Keratinocyte (primary cell): ENCODE results near the gene ATP12A. TPM values are rescaled to one million over a fixed set of nuclear protein-coding genes. Genes with fewer than 3 reads are reported as not detected.

Source experiments
- DNase-seq: peaks from one replicate; pipeline ENCODE4 v3.0.0-alpha.2; 2011; ENCODE audit warnings: low read depth, missing footprints, low spot score
- FAIRE-seq: peaks from 2 replicates; lab custom pipeline; 2011; peaks lifted over from hg19 to GRCh38; lab: Jason Lieb, UNC
- H2AFZ ChIP-seq: 2 replicates; pipeline ENCODE4 v1.6.0; 2012; ENCODE audit warnings: low read length, control low read depth, inconsistent platforms; ENCODE audit not compliant: control insufficient read depth
- H3K27ac ChIP-seq: 2 replicates; pipeline ENCODE4 v1.5.1; 2011; ENCODE audit warnings: low read length; ENCODE audit not compliant: control insufficient read depth, insufficient read depth
- H3K27me3 ChIP-seq: 3 replicates; pipeline ENCODE4 v1.6.0; 2011; ENCODE audit warnings: low read length; ENCODE audit not compliant: control insufficient read depth, insufficient read depth; ENCODE audit errors: extremely low read depth
- H3K36me3 ChIP-seq, 2 experiments: 2 replicates in 1 of 2; 3 replicates in 1 of 2; pipeline ENCODE4 v1.5.1; 2011; ENCODE audit warnings: low read length in 2 of 2, mild to moderate bottlenecking in 1 of 2; ENCODE audit not compliant: control insufficient read depth in 2 of 2, insufficient read depth in 2 of 2; ENCODE audit errors: extremely low read depth in 1 of 2
- H3K4me1 ChIP-seq: 3 replicates; pipeline ENCODE4 v1.5.1; 2011; ENCODE audit warnings: low read length; ENCODE audit not compliant: control insufficient read depth, insufficient read depth; ENCODE audit errors: extremely low read depth
- H3K4me2 ChIP-seq: 3 replicates; pipeline ENCODE4 v1.6.0; 2011; ENCODE audit warnings: low read depth, low read length; ENCODE audit not compliant: control insufficient read depth, insufficient read depth; ENCODE audit errors: extremely low read depth
- H3K4me3 ChIP-seq, 3 experiments: fragments of 200-600 bp in 1 of 3; sonication (generic) in 1 of 3; 2 replicates in 2 of 3; 3 replicates in 1 of 3; pipeline ENCODE4 v1.5.1; 2011 to 2016; ENCODE audit warnings: low read length in 3 of 3, mild to moderate bottlenecking in 3 of 3, control low read depth in 2 of 3, inconsistent platforms in 1 of 3, low read depth in 1 of 3, mixed read lengths in 1 of 3, mixed run types in 1 of 3, moderate library complexity in 1 of 3; ENCODE audit not compliant: control insufficient read depth in 2 of 3, insufficient read depth in 2 of 3; ENCODE audit errors: extremely low read depth in 1 of 3
- H3K79me2 ChIP-seq: 2 replicates; pipeline ENCODE4 v1.6.0; 2012; ENCODE audit warnings: low read length; ENCODE audit not compliant: control insufficient read depth, insufficient read depth
- H3K9ac ChIP-seq: 3 replicates; pipeline ENCODE4 v1.6.0; 2011; ENCODE audit warnings: low read length; ENCODE audit not compliant: control insufficient read depth, insufficient read depth; ENCODE audit errors: extremely low read depth
- H3K9me1 ChIP-seq: 3 replicates; pipeline ENCODE4 v1.6.0; 2011; ENCODE audit warnings: low read length; ENCODE audit not compliant: control insufficient read depth, insufficient read depth; ENCODE audit errors: extremely low read depth
- H3K9me3 ChIP-seq: 2 replicates; pipeline ENCODE4 v1.5.1; 2012; ENCODE audit warnings: low read depth, low read length; ENCODE audit not compliant: control insufficient read depth
- H4K20me1 ChIP-seq: 3 replicates; pipeline ENCODE4 v1.6.0; 2011; ENCODE audit warnings: low read length; ENCODE audit not compliant: control insufficient read depth, insufficient read depth; ENCODE audit errors: extremely low read depth
- CTCF ChIP-seq, 3 experiments: IDR thresholded peaks in 1 of 3; conservative IDR thresholded peaks in 1 of 3; optimal IDR thresholded peaks in 1 of 3; 2 replicates in 2 of 3; 3 replicates in 1 of 3; pipeline versions ENCODE3 to v1.5.1; 2011; ENCODE audit warnings: low read length in 3 of 3, mild to moderate bottlenecking in 3 of 3, moderate library complexity in 2 of 3, control low read depth in 1 of 3, inconsistent platforms in 1 of 3; ENCODE audit not compliant: insufficient read depth in 2 of 3; ENCODE audit errors: extremely low read depth in 1 of 3
- EZH2 ChIP-seq: IDR thresholded peaks from one replicate; pipeline ENCODE4 v1.6.1; 2012; ENCODE audit warnings: inconsistent platforms, mild to moderate bottlenecking, low read length, moderate library complexity
- dilution Hi-C: fragments of 300-500 bp; cut with MboI; formaldehyde crosslinking; loops from one replicate; pipeline ENCODE4 v1.7.0; 2020; ENCODE audit warnings: low sequenced_read_pairs; ENCODE audit not compliant: extremely low pct_ligation_motif_present
- polyA plus RNA-seq, 5 experiments: library from polyadenylated mRNA; depleted of rRNA in 3 of 5; stranded (reverse) in 3 of 5; stranded (forward) in 1 of 5; unstranded in 1 of 5; fragments of >200 nt; gene quantifications; 1 replicate in 1 of 5; 2 replicates in 3 of 5; 3 replicates in 1 of 5; pipeline versions ENCODE4 v1.2.1 to v1.2.3, GENCODE V29; 2011 to 2012; ENCODE audit warnings: missing spikeins in 2 of 5, low read depth in 1 of 5, low replicate concordance in 1 of 5

Gene ATP12A
- polyA plus RNA-seq, 1 donor (not counting 4 experiments of a cell fraction or from before 2014, with no cell fraction given), result 0.79 TPM

DNA sequence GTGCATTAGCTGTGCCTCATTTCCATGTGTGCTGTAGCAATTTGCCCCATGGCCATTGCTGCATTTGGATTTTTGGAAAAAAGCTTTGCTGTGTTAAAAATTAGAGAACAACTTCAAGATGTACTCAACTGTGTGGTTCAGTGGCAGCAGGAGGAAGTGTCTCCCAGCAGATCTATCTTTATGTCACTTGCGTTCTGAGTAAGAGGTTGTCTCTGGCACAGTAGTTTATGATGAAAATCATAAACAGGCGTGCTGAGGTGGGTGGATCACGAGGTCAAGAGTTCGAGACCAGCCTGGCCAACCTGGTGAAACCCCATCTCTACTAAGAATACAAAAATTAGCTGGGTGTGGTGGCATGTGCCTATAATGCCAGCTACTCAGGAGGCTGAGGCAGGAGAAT, 54.7 kb downstream of the ATP12A start:
- no peaks in the 10 kb centered on the region for H3K4me1 ChIP-seq
- dilution Hi-C loops, result no loop called here
- TF ChIP-seq EZH2, result no peak

DNA sequence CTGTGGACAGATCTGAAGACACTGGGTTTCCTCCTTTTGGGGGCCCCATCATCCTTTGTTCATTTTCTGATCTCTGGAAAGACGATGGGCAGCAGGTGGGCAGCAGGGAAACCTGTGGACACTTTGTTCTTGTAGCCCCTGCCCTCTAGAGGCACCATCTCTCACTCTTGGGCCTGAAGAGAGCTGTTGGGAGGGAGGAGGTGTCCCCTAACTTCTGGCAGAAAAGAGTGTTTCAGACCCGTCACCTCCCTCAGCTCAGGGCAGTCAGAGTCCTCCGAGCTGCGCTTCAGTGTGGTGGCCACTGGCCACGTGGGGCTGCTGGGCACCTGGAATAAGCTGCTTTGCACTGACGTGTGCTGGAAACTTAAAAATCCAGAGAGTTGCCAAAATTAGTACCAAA, 56.8 kb downstream of the ATP12A start:
- no peaks in the 10 kb centered on the region for H3K4me1 ChIP-seq
- no peaks in the 10 kb centered on the region for H4K20me1 ChIP-seq

More for the DNA sequence above, 54.7 kb downstream of the ATP12A start:
- DNase-seq, result no peak
- no peaks in the 10 kb centered on the region for H3K79me2 ChIP-seq
- H3K9me3 ChIP-seq, result no peaks in the 10 kb centered on the region
- H3K27me3 ChIP-seq, result no peaks in the 10 kb centered on the region
- H2AFZ ChIP-seq, result no peak overlapping the region
- no peak overlapping the region for H3K9ac ChIP-seq
- no peak overlapping the region for H3K4me3 ChIP-seq
- FAIRE-seq, result no peak
- no peaks in the 10 kb centered on the region for H3K36me3 ChIP-seq
- H3K4me2 ChIP-seq, result no peak overlapping the region
- H3K9me1 ChIP-seq, result no peaks in the 10 kb centered on the region
- H3K27ac ChIP-seq, result no peak overlapping the region
- H4K20me1 ChIP-seq, result no peaks in the 10 kb centered on the region

More for the DNA sequence above, 56.8 kb downstream of the ATP12A start:
- Histone ChIP-seq H3K9me1 (no peaks in the 10 kb centered on the region), H3K9me3 (no peaks in the 10 kb centered on the region), H3K4me3 (no peak overlapping the region), H3K36me3 (no peaks in the 10 kb centered on the region), H3K79me2 (no peaks in the 10 kb centered on the region), H3K27me3 (no peaks in the 10 kb centered on the region), H3K27ac (no peak overlapping the region), H3K4me2 (no peak overlapping the region), H2AFZ (no peak overlapping the region), H3K9ac (no peak overlapping the region)
- dilution Hi-C loops, result no loop called here
- DNase-seq (no peak), FAIRE-seq (no peak)
- no peak for TF ChIP-seq EZH2
- TF ChIP-seq CTCF (optimal IDR thresholded peaks at IDR 0.05 in 1 of 3, IDR thresholded peaks at IDR 0.05 in 1 of 3, conservative IDR thresholded peaks at IDR 0.05 in 1 of 3; ENCODE audit: extremely low read depth in 1 of 3, insufficient read depth in 2 of 3, low read length in 3 of 3), result no peak
